Smooth muscle cell (in vitro differentiated cells): Measurements from ENCODE around the gene SNX22. TPM values are rescaled to one million over a fixed set of nuclear protein-coding genes. Genes with fewer than 3 reads are reported as not detected.

ENCODE experiments used
- DNase-seq: peaks from one replicate; lab custom pipeline; 2025; ENCODE audit not compliant: unreplicated experiment; lab: John Stamatoyannopoulos, UW
- H2AFZ ChIP-seq: fragments of 200-600 bp; sonication (generic); 2 replicates; pipeline ENCODE4 v1.6.0; 2016; ENCODE audit warnings: antibody characterized with exemption, low read depth, mild to moderate bottlenecking
- H3F3A ChIP-seq: fragments of 200-600 bp; sonication (generic); 2 replicates; pipeline ENCODE4 v1.6.0; 2017; ENCODE audit warnings: antibody characterized with exemption, low read depth
- H3K27ac ChIP-seq: fragments of 200-600 bp; sonication (generic); 2 replicates; pipeline ENCODE4 v1.5.1; 2016; ENCODE audit warnings: low read depth, mild to moderate bottlenecking
- H3K27me3 ChIP-seq: fragments of 200-600 bp; sonication (generic); 2 replicates; pipeline ENCODE4 v1.6.1; 2016; ENCODE audit warnings: low read depth, mild to moderate bottlenecking
- H3K36me3 ChIP-seq: fragments of 200-600 bp; sonication (generic); 2 replicates; pipeline ENCODE4 v1.5.1; 2016; ENCODE audit warnings: low read depth
- H3K4me1 ChIP-seq: fragments of 200-600 bp; sonication (generic); 2 replicates; pipeline ENCODE4 v1.5.1; 2016; ENCODE audit warnings: low read depth
- H3K4me2 ChIP-seq: fragments of 200-600 bp; sonication (generic); 2 replicates; pipeline ENCODE4 v1.6.0; 2016; ENCODE audit warnings: mild to moderate bottlenecking
- H3K4me3 ChIP-seq: fragments of 200-600 bp; sonication (generic); 2 replicates; pipeline ENCODE4 v1.5.1; 2016; ENCODE audit warnings: mild to moderate bottlenecking
- H3K79me2 ChIP-seq: fragments of 200-600 bp; sonication (generic); 2 replicates; pipeline ENCODE4 v1.6.0; 2016; ENCODE audit warnings: low read depth, mild to moderate bottlenecking
- H3K9ac ChIP-seq: fragments of 200-600 bp; sonication (generic); 2 replicates; pipeline ENCODE4 v1.6.0; 2016; ENCODE audit warnings: low read depth
- H3K9me3 ChIP-seq: fragments of 200-600 bp; sonication (generic); replicated peaks from 2 replicates; pipeline ENCODE4 v1.5.1; 2016; ENCODE audit warnings: low read depth
- H4K20me1 ChIP-seq: fragments of 200-600 bp; sonication (generic); 2 replicates; pipeline ENCODE4 v1.6.0; 2016; ENCODE audit warnings: low read depth
- CTCF ChIP-seq: fragments of 200-600 bp; sonication (generic); IDR thresholded peaks from 2 replicates; pipeline ENCODE4 v1.5.1; 2017; ENCODE audit warnings: borderline replicate concordance, mild to moderate bottlenecking, antibody characterized with exemption; ENCODE audit not compliant: insufficient read depth, poor library complexity, severe bottlenecking
- WGBS: methylation state at CpG from one replicate; pipeline ENCODE4 v1.1.7; 2016; ENCODE audit warnings: low lambda C conversion rate; 5-methylcytosine and 5-hydroxymethylcytosine counted together
- polyA plus RNA-seq: library from polyadenylated mRNA; unstranded; fragments of >200 nt; fragmentation: Nextera tagmentation; extraction: Ambion mirVana; gene quantifications from 2 replicates; pipeline ENCODE4 v1.2.1, GENCODE V29; 2016
- total RNA-seq: library from RNA; depleted of rRNA; stranded (reverse); fragments of >200 nt; gene quantifications from 2 replicates; pipeline ENCODE4 v1.2.3, GENCODE V29; 2014

Gene SNX22
- total and polyA plus RNA-seq, 2 experiments from 2014 or later, result 1.9 TPM; not detected in 1

- Histone ChIP-seq H3K79me2 (no peaks in the 10 kb centered on the region), H3K9ac (no peak overlapping the region)
Observed at GRCh38 chr15:64185146-64185911, 33.8 kb downstream of the SNX22 start.

GRCh38 chr15:64187396-64188191, 36.1 kb downstream of the SNX22 start:
- no peaks in the 10 kb centered on the region for H3F3A ChIP-seq
- H3K4me2 ChIP-seq, result no peak overlapping the region
- no peak for DNase-seq
- H3K79me2 ChIP-seq, result no peaks in the 10 kb centered on the region
- H3K27ac ChIP-seq, result peak overlapping the region; percentile 72
- H3K27me3 ChIP-seq, result no peaks in the 10 kb centered on the region
- H2AFZ ChIP-seq, result no peak overlapping the region
- peaks cover 12% of the 10 kb centered on the region for H3K4me1 ChIP-seq
- no peaks in the 10 kb centered on the region for H3K9me3 ChIP-seq
- H3K36me3 ChIP-seq, result no peaks in the 10 kb centered on the region
- H4K20me1 ChIP-seq, result no peaks in the 10 kb centered on the region
- no peak overlapping the region for H3K9ac ChIP-seq
- 85% methylated on average over 2 of the region's 2 CpGs for WGBS
- no peak overlapping the region for H3K4me3 ChIP-seq
- TF ChIP-seq CTCF, result no peak

More at GRCh38 chr15:64185146-64185911, 33.8 kb downstream of the SNX22 start:
- no peak overlapping the region for H2AFZ ChIP-seq
- H3K27me3 ChIP-seq, result no peaks in the 10 kb centered on the region
- no peaks in the 10 kb centered on the region for H3K36me3 ChIP-seq
- H3K4me1 ChIP-seq, result no peaks in the 10 kb centered on the region
- H3K27ac ChIP-seq, result no peak overlapping the region
- H3K4me3 ChIP-seq, result no peak overlapping the region
- H3F3A ChIP-seq, result no peaks in the 10 kb centered on the region
- H3K9me3 ChIP-seq, result no peaks in the 10 kb centered on the region
- no peak for DNase-seq
- no peak for TF ChIP-seq CTCF
- WGBS, result 87% methylated on average over 9 of the region's 9 CpGs
- no peak overlapping the region for H3K4me2 ChIP-seq
- H4K20me1 ChIP-seq, result no peaks in the 10 kb centered on the region

- Histone ChIP-seq H3F3A (no peaks in the 10 kb centered on the region), H3K9me3 (no peaks in the 10 kb centered on the region), H3K36me3 (no peaks in the 10 kb centered on the region), H2AFZ (no peak overlapping the region), H3K27ac (no peak overlapping the region), H3K4me1 (peaks cover 12% of the 10 kb centered on the region), H3K4me3 (no peak overlapping the region), H3K4me2 (no peak overlapping the region), H4K20me1 (no peaks in the 10 kb centered on the region), H3K79me2 (no peaks in the 10 kb centered on the region), H3K27me3 (no peaks in the 10 kb centered on the region), H3K9ac (no peak overlapping the region)
- TF ChIP-seq CTCF, result no peak
- no peak for DNase-seq
- 95% methylated on average over 5 of the region's 5 CpGs for WGBS
Observed at GRCh38 chr15:64191971-64192830, 40.7 kb downstream of the SNX22 start.
